OCI-LY1 (cell line): ENCODE results near the gene MYOCOS.

Source experiments
- CTCF ChIP-seq: fragments of 200-600 bp; sonication (generic), shearing (Covaris generic); IDR thresholded peaks from 2 replicates; pipeline ENCODE4 v1.5.1; 2017; ENCODE audit warnings: mild to moderate bottlenecking, antibody characterized with exemption, low read length, moderate library complexity, mixed read lengths
- EZH2 ChIP-seq: fragments of 200-600 bp; sonication (generic), shearing (Covaris generic); IDR thresholded peaks from 2 replicates; pipeline ENCODE4 v1.8.0; 2017; ENCODE audit warnings: borderline replicate concordance, mixed run types, mild to moderate bottlenecking, antibody characterized with exemption, low read length, moderate library complexity, mixed read lengths

GRCh38 chr1:171642197-171642596, 20.2 kb downstream of the MYOCOS start:
- TF ChIP-seq CTCF (no peak), EZH2 (no peak)
